ENCODE measurements around the gene TDRD12. TPM values are rescaled to one million over a fixed set of nuclear protein-coding genes. Genes with fewer than 3 reads are reported as not detected.
"Not testable (repeated sequence)": the region's sequence is repeated elsewhere in the genome, so short reads cannot be mapped to it uniquely, and the experiment has no call there.

Gene TDRD12
- total RNA-seq, 1 experiment from 2014 or later, result 1.3 TPM

GRCh38 chr19:32694316-32694715 is 25.3 kb upstream of the TDRD12 start:
- not testable (repeated sequence) for H3K18ac ChIP-seq (ENCODE audit: insufficient read length, low read depth, low read length); H3K56ac ChIP-seq (ENCODE audit: insufficient read length, low read depth, low read length); H4K5ac ChIP-seq (ENCODE audit: insufficient read length, low read depth, low read length); H3K27ac ChIP-seq (ENCODE audit: insufficient read length, low read depth, low read length); H3K4me2 ChIP-seq (ENCODE audit: insufficient read depth, insufficient read length, low read length); H3K4me3 Mint-ChIP-seq; H4K20me1 ChIP-seq (ENCODE audit: control insufficient read depth, insufficient read depth, insufficient read length); H3K79me1 ChIP-seq (ENCODE audit: insufficient read depth, low read depth, low read length, poor library complexity, severe bottlenecking); H4K8ac ChIP-seq (replicated peaks; ENCODE audit: insufficient read length, low read depth, low read length); H3K23me2 ChIP-seq (ENCODE audit: insufficient read length, low read depth, low read length, poor library complexity, severe bottlenecking); H4K91ac ChIP-seq (ENCODE audit: insufficient read length, low read depth, low read length); H2AFZ ChIP-seq (ENCODE audit: low read length); H3T11ph ChIP-seq (ENCODE audit: low read length); H3K14ac ChIP-seq (ENCODE audit: insufficient read depth, low read length); H2BK12ac ChIP-seq (ENCODE audit: insufficient read length, low read depth, low read length); H3K23ac ChIP-seq (ENCODE audit: insufficient read length, low read depth, low read length); H2AK5ac ChIP-seq (ENCODE audit: insufficient read length, low read length); H2BK15ac ChIP-seq (ENCODE audit: low read depth, low read length); H3K79me2 ChIP-seq (ENCODE audit: insufficient read depth, low read length); H3K4ac ChIP-seq (ENCODE audit: low read depth, low read length); H3K4me1 ChIP-seq (ENCODE audit: insufficient read depth, low read length); H3K27me3 ChIP-seq (ENCODE audit: insufficient read depth, low read length); H2BK5ac ChIP-seq (ENCODE audit: insufficient read length, low read length); DNase-seq; H3K9ac ChIP-seq (ENCODE audit: extremely low read depth, insufficient read length, low read length); H3K27ac Mint-ChIP-seq; H3K9me3 ChIP-seq (ENCODE audit: control insufficient read depth, low read depth, low read length); H2BK120ac ChIP-seq (ENCODE audit: low read depth, low read length, poor library complexity, severe bottlenecking); H2BK20ac ChIP-seq (ENCODE audit: low read depth, low read length, poor library complexity, severe bottlenecking)
- Mint-ChIP-seq H3K27me3 (ENCODE audit: low read depth) (peaks cover 13% of the 10 kb centered on the region; the same call in 1 of the 2 replicates), H3K36me3 (ENCODE audit: insufficient read depth in 1 of 3, low read depth in 3 of 3) (peaks cover 1 to 19% (median 13%) of the 10 kb centered on the region in 3 experiments), H3K9me3 (peaks cover 5 to 10% of the 10 kb centered on the region in 2 experiments; a peak in 4 of 5 replicates), H3K4me1 (peaks cover 33 to 41% of the 10 kb centered on the region in 2 experiments)
- no CpG with 5 or more reads among the region's 2 CpGs for WGBS (ENCODE audit: extremely low coverage, insufficient read length, low lambda C conversion rate)

DNA sequence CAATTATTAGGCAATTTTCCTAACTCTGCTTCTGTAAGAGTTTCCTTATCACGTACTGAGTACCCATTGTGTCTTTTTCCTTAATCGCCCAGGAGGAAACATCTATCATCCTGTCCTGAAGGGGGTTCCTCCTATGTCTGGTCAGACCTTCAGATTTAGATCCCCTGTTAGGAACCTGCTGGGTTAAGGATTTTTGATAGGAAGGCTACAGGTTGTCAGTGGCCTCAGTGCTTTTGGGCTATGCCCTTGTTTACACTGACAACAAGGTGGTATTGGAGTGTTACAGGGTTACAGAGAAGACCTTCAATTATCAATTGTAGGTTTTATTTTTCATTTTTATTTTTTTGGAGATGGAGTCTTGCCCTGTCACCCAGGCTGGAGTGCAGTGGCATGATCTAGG is 24.7 kb upstream of the TDRD12 start:
- not testable (repeated sequence) for H3K14ac ChIP-seq (ENCODE audit: insufficient read depth, low read length); H3K9me3 ChIP-seq (ENCODE audit: control insufficient read depth, low read depth, low read length); H3K9ac ChIP-seq (ENCODE audit: extremely low read depth, insufficient read length, low read length); H2AK5ac ChIP-seq (ENCODE audit: insufficient read length, low read length); H2BK15ac ChIP-seq (ENCODE audit: low read depth, low read length); H4K91ac ChIP-seq (ENCODE audit: insufficient read length, low read depth, low read length); H4K5ac ChIP-seq (ENCODE audit: insufficient read length, low read depth, low read length); H3K79me1 ChIP-seq (ENCODE audit: insufficient read depth, low read depth, low read length, poor library complexity, severe bottlenecking); H3K27ac ChIP-seq (ENCODE audit: insufficient read length, low read depth, low read length); H3K4me3 Mint-ChIP-seq; H3T11ph ChIP-seq (ENCODE audit: low read length); H2BK20ac ChIP-seq (ENCODE audit: low read depth, low read length, poor library complexity, severe bottlenecking); H3K27me3 ChIP-seq (ENCODE audit: insufficient read depth, low read length); H3K27ac Mint-ChIP-seq; DNase-seq; H2BK120ac ChIP-seq (ENCODE audit: low read depth, low read length, poor library complexity, severe bottlenecking); H2BK5ac ChIP-seq (ENCODE audit: insufficient read length, low read length); H3K4me2 ChIP-seq (ENCODE audit: insufficient read depth, insufficient read length, low read length); H4K8ac ChIP-seq (replicated peaks; ENCODE audit: insufficient read length, low read depth, low read length); H3K23ac ChIP-seq (ENCODE audit: insufficient read length, low read depth, low read length); H4K20me1 ChIP-seq (ENCODE audit: control insufficient read depth, insufficient read depth, insufficient read length); H2BK12ac ChIP-seq (ENCODE audit: insufficient read length, low read depth, low read length); H2AFZ ChIP-seq (ENCODE audit: low read length); H3K18ac ChIP-seq (ENCODE audit: insufficient read length, low read depth, low read length); H3K79me2 ChIP-seq (ENCODE audit: insufficient read depth, low read length); H3K4ac ChIP-seq (ENCODE audit: low read depth, low read length); H3K4me1 ChIP-seq (ENCODE audit: insufficient read depth, low read length); H3K23me2 ChIP-seq (ENCODE audit: insufficient read length, low read depth, low read length, poor library complexity, severe bottlenecking); H3K56ac ChIP-seq (ENCODE audit: insufficient read length, low read depth, low read length)
- peaks cover 14% of the 10 kb centered on the region for H3K27me3 Mint-ChIP-seq (ENCODE audit: low read depth)
- peaks cover 5 to 24% (median 17%) of the 10 kb centered on the region in 3 experiments for H3K36me3 Mint-ChIP-seq (ENCODE audit: insufficient read depth in 1 of 3, low read depth in 3 of 3)
- H3K9me3 Mint-ChIP-seq, result peaks cover 8 to 14% of the 10 kb centered on the region in 2 experiments; a peak in 4 of 5 replicates
- no CpG with 5 or more reads among the region's 2 CpGs for WGBS (ENCODE audit: extremely low coverage, insufficient read length, low lambda C conversion rate)
- peaks cover 33 to 44% of the 10 kb centered on the region in 2 experiments for H3K4me1 Mint-ChIP-seq

All from H9 (cell line).